LHCN-M2 (cell line): ENCODE measurements around the gene ARHGEF28. TPM values are rescaled to one million over a fixed set of nuclear protein-coding genes. Genes with fewer than 3 reads are reported as not detected.

Source experiments
- DNase-seq: peaks from one replicate; pipeline ENCODE4 v3.0.0-alpha.2; 2012; ENCODE audit warnings: low read depth
- total RNA-seq: library from RNA; depleted of rRNA; stranded (reverse); fragments of >200 nt; gene quantifications from 2 replicates; pipeline ENCODE4 v1.2.3, GENCODE V29; 2014

Gene ARHGEF28
- total RNA-seq, 1 experiment from 2014 or later, result 90.0 TPM

DNA sequence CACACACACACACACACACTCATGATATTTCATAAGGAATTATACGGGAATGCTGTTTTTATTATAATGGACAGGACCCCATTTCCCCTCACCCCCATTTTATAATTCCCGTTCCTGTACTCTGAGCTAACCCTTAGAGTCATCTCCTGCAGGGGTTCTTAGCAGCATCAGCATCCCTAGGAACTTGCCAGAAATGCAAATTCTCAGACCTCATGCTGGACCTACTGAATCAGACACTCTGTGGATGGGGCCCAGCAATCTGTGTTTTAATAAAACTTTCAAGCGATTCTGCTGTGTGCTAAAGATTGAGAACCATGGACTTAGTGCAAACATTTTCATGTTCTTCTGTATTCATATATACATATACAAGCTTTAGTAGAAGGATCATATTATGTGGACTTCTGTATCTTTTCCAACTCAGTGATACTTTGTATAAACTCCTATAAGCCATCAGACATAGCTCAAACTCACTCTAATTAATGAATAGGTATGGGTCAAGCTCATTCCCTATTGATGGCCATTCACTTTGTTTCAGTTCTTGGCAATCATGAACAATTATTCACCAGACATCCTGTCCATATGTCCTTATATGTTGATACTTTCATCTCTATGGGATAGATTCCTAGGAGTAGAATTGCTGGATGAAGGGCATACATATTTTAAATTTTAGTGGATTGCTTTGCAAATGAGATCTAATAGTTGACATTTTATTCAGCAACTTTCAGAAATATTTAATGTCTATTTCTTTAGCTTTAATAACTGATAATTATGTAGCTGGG lies 65.5 kb downstream of the ARHGEF28 start:
- peak; percentile 25 for DNase-seq

DNA sequence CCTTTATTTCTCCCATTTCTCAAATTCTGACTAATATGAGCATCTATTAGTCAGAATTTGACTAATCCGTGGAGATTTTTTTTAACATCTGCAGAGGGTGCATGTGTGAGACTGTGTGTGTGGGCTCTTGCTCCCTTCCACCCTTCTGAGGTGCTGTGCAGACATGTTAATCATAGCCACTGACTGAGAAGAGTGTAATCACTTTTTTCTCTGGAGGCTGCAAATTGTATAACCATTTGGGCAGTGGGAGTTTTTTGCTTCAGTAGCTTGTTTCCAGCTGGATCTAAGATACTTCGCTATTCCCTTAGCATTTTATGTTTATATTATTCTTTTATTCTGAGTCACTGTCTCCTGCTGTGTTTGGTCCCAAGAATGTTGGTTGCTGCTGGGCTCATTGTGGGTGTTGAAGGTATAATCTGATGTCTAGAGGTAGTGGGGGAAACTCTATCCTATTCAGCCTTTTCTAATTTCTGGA lies 66.2 kb downstream of the ARHGEF28 start:
- peak; percentile 94 for DNase-seq

DNA sequence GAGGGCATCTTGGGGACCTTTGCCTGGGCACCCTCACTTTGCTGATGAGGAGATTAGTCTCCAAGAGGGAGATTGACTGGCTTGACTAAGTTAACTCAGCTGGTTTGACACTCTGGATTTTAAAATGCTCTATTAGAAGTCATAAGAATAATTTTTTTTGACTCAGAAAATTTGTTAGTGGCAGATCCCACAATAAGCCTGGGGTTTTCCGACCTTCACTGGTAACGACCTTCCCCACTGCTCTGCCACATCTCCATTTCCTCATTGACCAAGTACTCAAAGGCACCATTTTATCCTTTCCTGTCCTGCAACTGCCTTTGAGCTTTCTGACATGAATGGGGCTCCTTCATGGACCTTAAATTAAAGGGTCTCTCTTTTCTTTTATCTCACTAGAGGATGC lies 67.0 kb downstream of the ARHGEF28 start:
- no peak for DNase-seq

DNA sequence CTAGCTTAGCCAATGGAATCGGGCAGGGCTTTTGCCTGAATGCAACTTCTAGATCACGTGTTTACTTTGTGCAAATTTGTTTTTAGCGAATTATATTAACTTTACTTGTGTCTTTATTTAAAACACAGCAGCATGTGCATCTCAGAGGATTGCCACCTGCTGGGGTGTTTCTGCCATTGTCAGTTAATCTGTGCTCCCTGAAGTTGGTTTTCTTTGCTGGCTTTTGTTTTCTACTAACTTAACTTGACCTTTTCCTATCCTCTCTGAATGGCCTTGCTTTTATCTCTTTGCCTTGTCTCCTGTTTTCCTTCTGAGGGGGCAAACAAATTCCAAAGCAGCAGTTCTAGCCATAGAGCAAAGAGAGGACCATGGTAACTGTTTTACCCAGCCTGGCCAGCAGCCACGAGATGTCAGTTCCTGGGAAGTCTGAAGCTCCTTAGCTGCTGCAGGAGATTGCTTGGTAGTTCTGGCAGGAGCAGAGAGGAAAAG lies 67.6 kb downstream of the ARHGEF28 start:
- DNase-seq, result peak; percentile 41

DNA sequence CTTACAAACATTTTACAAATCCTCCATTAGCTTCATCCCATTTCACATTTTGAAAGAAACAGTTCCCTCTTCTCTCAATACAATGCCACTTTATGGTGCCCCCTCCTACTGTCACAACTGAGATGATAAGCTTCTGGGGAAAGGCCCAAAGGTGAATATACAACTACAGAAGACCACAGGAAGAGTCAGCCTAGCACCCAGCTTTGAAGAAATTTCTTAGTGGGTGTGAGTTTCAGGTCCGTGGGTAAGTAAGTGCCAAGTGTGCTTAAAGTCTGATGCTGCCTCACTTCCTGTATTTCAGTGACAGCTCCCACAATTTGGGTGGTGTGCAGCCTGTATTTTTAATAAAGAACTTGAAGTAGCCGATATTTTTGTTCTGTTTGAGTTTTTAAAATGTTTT lies 68.1 kb downstream of the ARHGEF28 start:
- no peak for DNase-seq

DNA sequence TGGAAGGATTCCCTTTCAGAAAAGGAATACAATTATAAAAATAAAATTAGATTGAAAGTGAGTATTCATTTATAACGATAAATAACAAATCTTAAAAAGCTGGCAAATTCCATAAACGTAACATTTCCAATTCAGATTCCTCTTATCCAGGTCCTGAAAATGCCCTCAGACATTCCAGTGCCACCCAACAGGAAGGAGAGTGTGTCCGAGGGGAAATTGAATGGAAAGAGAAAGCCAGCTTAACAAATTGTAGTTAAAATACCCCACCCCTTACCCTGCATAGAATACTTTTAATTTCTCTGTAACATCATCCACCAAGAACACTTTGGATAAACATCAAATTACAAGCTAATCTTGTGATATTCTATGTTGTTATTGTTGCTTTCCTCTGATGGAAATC lies 72.0 kb downstream of the ARHGEF28 start:
- DNase-seq, result no peak

DNA sequence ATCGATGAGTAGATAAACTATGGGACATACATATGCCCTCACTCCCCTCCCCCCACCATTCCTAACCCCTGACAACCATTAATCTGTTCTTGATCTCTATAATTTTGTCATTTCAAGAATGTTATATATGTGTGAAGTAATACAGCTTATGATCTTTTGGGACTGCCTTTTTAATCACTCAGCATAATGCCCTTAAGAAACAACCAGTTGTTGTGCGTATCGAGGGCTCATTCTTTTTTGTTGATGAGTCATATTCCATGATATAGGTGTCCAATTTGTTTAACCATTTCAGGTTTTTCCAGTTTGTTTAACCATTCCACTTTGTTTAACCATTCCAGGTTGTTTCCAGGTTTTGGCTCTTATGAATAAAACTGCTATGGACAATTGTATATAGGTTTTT lies 75.6 kb downstream of the ARHGEF28 start:
- peak; percentile 38 for DNase-seq

DNA sequence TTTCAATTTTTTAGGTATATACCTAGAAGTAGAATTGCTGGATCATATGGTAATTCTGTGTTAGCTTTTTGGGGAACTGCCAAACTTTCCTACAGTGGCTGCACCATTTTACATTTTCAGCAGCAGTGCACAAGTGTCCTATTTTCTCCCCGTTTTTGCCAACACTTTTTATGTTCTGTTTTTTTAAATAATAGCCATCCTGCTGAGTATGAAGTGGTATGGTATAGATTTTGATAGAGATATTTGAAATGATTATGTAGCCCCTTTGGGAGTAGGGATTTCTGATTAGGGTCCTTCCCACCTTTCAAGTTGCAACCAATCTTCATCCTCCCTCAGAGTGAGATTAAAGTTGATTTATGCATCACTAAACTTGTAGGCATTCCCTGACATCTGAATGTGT lies 76.5 kb downstream of the ARHGEF28 start:
- no peak for DNase-seq

DNA sequence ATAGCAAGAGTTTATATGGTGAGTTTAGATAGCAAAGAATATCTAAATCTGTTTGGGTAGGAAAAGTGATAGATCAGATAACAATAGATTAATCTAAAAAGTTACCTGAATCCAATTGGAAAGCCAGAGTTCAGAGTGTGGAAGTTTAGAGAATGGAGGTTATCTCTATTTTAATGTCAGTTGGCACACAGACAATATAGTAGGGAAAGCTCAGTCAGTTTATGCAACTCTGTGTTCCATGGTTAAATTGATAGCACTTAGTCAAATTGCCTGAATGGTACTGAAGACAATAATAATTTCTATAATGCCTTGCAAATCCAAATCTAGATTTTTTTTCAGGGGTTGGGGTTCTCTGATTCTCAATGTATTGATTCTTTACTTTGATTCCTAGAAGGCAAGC lies 77.0 kb downstream of the ARHGEF28 start:
- DNase-seq, result no peak

DNA sequence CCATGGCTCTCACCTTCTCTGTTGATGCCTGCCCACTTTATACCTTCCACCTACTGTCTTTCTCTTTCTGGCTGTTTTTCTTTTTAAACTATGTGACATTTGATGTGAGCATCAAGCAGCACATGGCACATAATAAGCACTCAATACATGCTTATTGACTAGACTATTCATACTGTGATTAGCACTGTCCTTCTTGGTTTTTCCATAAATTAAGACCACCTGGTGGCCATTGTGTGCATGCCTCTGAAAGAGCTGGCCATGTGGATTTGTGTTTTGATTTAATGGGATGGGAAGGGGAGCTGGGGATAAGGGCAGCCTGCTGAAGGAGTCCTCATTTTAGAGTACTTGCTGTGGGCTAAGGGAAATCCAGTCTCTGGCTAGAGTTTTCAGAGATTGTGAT lies 79.4 kb downstream of the ARHGEF28 start:
- DNase-seq, result no peak

DNA sequence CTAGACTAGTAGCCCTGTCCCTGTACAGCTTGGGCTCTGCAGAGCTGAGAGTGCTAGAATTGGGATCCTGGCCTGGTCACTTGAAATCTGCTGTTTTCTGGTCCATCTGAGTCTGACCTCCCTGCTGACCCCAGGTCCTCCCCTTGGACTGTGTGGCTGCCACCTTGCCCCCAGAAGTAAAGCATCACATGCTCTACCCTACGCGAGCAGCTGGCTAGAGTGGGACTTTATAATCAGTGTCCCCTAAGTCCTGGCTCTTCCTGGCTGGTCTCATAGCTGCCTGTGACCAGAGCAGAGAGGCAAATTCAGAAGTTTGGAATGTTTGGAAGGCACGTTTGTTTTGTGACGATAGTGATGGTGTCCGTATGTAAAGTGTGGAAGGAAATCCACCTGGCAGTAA lies 81.0 kb downstream of the ARHGEF28 start:
- DNase-seq, result no peak

DNA sequence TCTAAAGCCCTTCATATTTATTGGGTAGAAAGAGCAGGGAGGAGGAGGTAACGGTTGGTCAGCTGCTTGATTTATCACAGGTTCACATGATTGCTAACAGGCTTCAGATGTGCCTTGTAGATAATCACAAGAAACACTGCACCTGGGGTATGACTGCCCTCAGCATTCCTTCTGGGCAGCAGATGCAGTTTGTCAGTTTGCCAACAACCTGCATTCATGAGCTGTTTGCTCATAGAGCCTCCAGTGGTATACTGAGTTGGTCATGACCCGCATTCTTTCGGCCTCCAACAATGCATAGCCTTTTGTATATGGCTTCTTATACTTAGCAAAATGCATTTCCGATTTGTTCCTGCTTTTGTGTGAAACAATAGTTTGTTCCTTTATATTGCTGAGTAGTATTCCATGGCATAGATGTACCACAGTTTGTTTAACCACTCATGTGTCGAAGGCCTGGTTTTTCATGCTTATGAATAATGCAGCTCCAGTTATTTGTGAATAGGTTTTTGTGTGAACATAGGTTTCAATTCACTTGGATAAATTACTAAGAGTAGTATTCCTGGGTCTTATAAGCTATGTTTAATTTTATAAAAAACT lies 83.6 kb downstream of the ARHGEF28 start:
- DNase-seq, result peak; percentile 47

DNA sequence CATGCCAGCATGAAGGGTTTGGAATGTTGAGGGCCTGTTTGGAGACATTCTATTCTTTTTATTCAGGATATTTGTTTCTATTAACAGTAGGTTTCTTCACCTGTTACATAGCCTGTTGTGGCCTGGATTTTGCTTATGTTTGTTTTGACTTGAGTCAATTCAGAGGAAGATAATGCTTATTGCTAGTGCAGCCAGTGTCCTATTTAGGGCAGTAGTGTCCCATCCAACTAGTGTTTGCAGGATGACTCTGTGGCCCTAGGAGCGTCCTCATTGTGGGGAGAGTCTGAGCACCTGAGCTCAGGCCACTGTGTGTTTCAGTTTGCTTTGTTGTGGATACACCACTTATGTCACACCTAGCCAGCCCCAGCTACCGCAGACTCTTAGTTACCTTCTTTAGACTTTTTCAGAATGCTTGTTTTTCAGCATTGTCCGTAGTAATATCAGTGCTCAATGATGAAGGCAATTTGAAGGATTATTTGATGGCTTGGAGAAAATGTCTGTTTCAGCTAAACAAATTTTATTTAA lies 90.3 kb downstream of the ARHGEF28 start:
- DNase-seq, result no peak

DNA sequence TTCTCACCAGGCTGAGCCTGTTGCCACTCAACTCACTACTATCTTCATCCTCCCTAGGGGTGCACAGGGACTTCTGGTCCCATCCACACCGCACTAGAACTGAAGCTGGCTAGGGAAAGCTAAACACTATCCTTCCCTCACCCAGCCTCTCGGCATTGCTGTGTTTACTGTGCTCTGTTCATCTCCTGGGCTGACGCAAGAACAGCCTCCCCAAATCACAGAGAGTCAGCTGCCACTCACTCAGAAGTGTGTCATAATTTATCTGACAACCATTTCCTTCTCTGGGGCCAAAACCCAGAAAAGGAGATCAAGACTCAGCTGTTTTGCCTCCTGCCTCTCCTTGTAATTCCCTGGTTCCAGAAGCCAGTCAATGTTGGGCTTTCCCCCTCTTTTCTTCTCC lies 92.8 kb downstream of the ARHGEF28 start:
- no peak for DNase-seq

DNA sequence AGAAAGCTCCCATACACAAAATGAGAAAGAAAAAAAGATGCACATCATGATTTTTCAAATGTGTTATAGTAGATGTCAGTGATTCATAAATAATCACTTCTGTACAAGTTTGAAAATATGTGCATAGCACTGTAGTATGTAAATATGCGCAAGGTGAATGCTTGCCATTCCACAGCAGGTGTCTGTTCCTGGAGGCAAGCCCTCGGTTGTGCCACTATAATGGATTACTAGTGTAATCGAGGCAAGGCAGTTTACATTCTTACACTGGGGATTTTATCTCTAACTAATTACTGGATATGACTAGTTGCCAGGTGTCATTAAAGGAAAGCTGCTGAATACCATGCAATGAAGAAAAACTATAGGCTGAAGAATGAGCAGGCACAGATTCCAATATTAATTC lies 93.6 kb downstream of the ARHGEF28 start:
- no peak for DNase-seq

DNA sequence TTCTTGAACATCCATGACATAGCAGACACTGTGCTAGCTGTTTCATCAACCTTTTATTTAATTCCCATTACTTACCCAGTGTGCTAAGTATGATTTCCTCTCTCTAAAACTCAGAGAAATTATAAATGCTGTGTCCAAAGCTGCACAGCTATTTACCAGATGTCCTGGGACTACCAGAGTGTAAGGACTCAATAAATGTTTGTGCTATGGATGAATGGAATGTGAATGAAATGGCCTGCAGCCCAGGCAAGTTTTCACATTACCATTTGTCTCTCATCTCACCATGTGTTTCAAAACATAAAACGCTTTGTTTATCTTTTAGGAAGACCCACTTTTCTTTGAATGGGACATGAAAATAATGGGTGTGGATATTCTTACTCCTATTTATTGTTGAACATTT lies 96.2 kb downstream of the ARHGEF28 start:
- DNase-seq, result no peak

DNA sequence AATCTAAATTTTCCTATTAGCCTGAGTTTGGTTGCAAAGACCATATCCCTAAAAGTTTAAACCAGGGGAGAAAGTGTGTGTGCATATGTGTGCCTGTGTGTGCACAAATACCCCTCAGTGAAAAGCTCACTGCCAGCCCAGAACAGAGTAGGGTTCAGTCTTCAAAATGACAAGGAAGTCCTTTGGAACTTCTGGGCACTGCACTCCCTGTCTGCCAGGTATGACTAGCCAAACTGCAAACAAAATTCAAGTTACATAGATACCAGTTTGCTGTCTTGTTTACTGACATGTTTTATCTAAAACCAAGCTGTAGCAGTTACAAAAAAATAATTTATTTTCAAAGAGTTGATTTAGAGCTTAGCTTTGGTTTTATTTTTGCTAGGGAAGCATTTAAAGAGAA lies 100.1 kb downstream of the ARHGEF28 start:
- DNase-seq, result no peak

DNA sequence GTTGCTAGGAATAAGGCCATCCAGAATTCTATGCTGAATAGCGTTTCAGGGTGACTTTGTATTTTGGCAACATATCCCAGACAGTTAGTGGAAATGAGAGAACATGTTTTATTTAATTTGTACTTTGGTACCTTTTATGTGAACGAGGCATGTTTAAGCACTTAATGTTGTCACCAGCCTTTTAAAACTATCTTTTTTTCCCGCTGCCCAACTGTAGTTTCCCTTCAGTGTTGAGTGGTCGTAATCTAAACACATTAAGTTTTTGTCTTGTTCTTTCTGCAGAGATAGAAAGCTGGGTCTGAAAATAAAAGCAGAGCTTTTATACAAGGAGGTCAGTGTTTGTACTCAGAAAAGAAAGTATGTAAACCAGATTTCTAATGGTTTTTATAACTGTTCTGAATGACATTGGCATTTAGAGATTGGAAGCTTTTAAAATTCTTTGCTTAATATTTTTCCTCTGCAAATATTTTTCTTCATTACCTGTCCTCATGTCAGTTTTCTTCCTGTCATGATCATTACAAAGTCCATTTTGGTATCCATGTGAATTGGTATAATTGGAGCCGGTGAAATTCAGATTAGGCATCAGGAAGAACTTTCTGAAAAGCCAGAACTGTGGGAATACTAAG lies 100.7 kb downstream of the ARHGEF28 start:
- DNase-seq, result no peak

DNA sequence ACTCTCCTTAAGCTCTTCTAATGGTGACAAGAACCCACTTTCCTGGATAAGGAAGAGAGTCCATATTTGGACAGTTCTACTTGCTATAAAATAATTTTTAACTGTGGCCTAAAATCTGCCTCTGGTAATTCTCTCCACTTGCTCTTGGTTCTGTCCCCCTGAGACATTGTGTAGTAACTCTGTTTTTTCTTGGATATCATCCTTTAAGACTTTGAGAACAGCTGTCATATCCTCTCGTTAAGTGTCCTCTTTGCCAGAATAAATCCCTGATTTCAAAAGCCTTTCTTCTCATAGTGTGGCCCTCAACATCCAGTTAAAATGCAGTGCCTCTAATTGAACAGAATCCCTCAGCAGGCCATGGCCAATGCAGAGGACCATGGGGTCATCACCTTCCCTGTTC lies 101.5 kb downstream of the ARHGEF28 start:
- peak; percentile 67 for DNase-seq

DNA sequence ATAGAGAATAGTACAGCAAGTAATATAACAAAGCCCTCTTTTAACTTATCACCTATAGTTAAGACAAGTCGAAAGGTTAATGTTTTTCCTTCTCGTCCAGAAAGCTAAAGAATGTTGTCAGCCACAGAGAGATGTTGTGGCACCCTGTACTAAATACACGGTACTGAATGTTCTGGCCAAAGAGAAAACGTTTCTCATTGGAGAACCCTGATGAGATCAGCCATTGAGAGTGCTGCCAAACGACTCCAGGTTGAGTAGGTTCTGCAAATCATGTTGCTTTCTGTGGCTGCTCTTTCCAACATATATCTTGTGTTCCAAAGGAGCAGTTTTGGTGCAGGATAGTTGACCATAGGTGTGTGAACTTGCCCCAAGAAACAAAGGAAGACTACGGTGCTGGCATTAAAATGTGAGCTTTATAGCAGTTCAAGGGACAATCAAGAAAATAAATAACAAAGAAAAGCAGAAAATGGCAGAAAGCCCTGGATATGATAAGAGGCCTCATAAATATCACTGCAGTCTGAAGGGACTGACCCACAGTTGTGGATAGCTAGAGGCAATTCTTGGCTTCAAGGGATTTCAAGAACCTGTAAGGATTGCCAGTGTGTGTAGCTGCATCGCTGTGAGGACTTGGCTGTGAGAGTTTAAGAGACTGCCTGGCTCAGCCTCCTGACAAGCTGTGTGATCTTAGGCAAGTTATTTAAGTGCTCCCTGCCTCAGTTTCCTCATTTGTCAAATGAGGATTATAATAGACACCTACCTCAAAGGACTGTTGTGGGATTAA lies 102.7 kb downstream of the ARHGEF28 start:
- no peak for DNase-seq

DNA sequence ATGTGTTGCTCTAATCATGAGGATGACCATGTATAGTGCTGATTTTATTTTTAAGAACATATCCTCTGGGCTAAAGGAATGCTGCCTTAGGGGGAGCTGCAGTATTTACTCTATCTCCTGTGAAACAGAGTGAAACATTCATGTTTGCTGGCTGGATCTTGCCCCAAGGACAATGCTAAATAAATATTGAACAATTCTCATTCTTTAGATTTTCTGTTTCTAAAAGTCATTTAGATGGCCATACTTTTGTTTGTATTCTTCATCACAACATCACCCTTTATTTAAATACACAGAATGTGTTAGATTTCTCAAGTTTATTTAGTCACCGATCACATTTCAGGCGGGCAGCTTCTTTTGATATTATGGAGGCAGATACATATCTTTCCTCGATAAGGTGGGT lies 103.3 kb downstream of the ARHGEF28 start:
- no peak for DNase-seq

DNA sequence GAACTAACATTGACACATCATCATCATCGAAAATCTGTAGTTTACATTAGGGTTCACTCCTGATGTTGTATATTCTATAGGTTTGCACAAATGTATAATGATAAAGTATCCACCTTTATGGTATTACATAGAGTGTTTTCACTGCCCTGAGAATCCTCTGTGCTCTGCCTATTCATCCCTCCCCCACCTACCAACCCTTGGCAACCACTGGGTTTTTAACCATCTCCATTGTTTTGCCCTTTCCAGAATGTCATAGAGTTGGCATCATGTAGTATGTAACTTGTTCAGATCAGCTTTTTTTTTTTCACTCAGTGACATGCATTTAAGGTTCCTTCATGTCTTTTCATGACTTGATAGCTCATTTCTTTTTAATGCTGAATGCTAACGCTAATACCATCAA lies 106.0 kb downstream of the ARHGEF28 start:
- DNase-seq, result no peak
